HCT116 (cell line): ENCODE measurements around the gene HMCN2. TPM values are rescaled to one million over a fixed set of nuclear protein-coding genes. Genes with fewer than 3 reads are reported as not detected.

Experiments used
- ATAC-seq: fragments of 200-7000 bp; cut with Tn5 transposase; 2 replicates; pipeline ENCODE4 v1.9.1; 2020; ENCODE audit warnings: mild to moderate bottlenecking, moderate library complexity
- BruUV-seq: library from RNA; stranded (reverse); fragments of 400-500 nt; replicated peaks from 2 replicates; lab custom pipeline; 2021; lab: Mats Ljungman, UMichigan
- CTCF ChIA-PET: fragments of 300-600 bp; sonication (Branson Sonifier 250); formaldehyde crosslinking; loops from one replicate; lab custom pipeline; 2021; ENCODE audit warnings: antibody characterized with exemption; lab: Charles Lee
- POLR2A ChIA-PET: fragments of 300-600, 350-600 bp; sonication (Branson Sonifier 250); formaldehyde crosslinking; loops from one replicate; lab custom pipeline; 2021; ENCODE audit warnings: antibody characterized with exemption; lab: Charles Lee
- RAD21 ChIA-PET, 2 experiments: fragments of 300-600 bp; sonication (Branson Sonifier 250); formaldehyde crosslinking; loops; one replicate each; lab custom pipeline; 2023; ENCODE audit warnings: low total read pairs in 2 of 2; ENCODE audit not compliant: uncharacterized antibody in 2 of 2, unreplicated experiment in 2 of 2, low non-redundant PET in 1 of 2; lab: Charles Lee
- DNase-seq: peaks from one replicate; pipeline ENCODE4 v3.0.0-alpha.2; 2010; ENCODE audit warnings: low read depth, low spot score
- H2AFZ ChIP-seq: fragments of 200-600 bp; shearing (Covaris generic), sonication (generic); 2 replicates; pipeline ENCODE4 v1.6.1; 2017; ENCODE audit warnings: low read depth, mixed run types, mixed read lengths, antibody characterized with exemption, low read length; ENCODE audit not compliant: poor library complexity, severe bottlenecking
- H3K27ac ChIP-seq: 2 replicates; pipeline ENCODE4 v1.5.1; 2012; ENCODE audit warnings: low read depth, low read length
- H3K27me3 ChIP-seq: fragments of 200-600 bp; sonication (generic); 2 replicates; pipeline ENCODE4 v1.6.1; 2016; ENCODE audit warnings: mixed run types, low read length, mixed read lengths; ENCODE audit not compliant: insufficient read depth
- H3K36me3 ChIP-seq, 2 experiments: fragments of 200-500 bp in 1 of 2; fragments of 200-600 bp in 1 of 2; sonication (Bioruptor generic) in 1 of 2; sonication (generic) in 1 of 2; 2 replicates each; pipeline versions ENCODE4 v1.5.1 to v1.6.1; 2014 to 2016; ENCODE audit warnings: low read length in 2 of 2, inconsistent platforms in 1 of 2, mixed read lengths in 1 of 2, mixed run types in 1 of 2; ENCODE audit not compliant: insufficient read depth in 2 of 2, control insufficient read depth in 1 of 2
- H3K4me1 ChIP-seq, 2 experiments: fragments of 200-600 bp in 1 of 2; sonication (generic) in 1 of 2; 2 replicates each; pipeline versions ENCODE4 v1.5.1 to v1.6.1; 2012 to 2017; ENCODE audit warnings: low read length in 2 of 2, inconsistent platforms in 1 of 2, mild to moderate bottlenecking in 1 of 2, mixed read lengths in 1 of 2, mixed run types in 1 of 2, moderate library complexity in 1 of 2; ENCODE audit not compliant: insufficient read depth in 2 of 2, control insufficient read depth in 1 of 2
- H3K4me2 ChIP-seq: fragments of 200-600 bp; sonication (generic); 2 replicates; pipeline ENCODE4 v1.6.1; 2017; ENCODE audit warnings: mixed run types, low read length, mixed read lengths
- H3K4me3 ChIP-seq, 2 experiments: fragments of 200-600 bp in 1 of 2; sonication (generic) in 1 of 2; replicated peaks in 1 of 2; 2 replicates each; pipeline ENCODE4 v1.5.1; 2011 to 2016; ENCODE audit warnings: low read length in 2 of 2, control low read depth in 1 of 2, low read depth in 1 of 2, mild to moderate bottlenecking in 1 of 2, mixed read lengths in 1 of 2, mixed run types in 1 of 2
- H3K79me2 ChIP-seq: fragments of 200-600 bp; sonication (generic); 2 replicates; pipeline ENCODE4 v1.6.1; 2017; ENCODE audit warnings: mild to moderate bottlenecking, mixed run types, low read length, moderate library complexity, mixed read lengths; ENCODE audit not compliant: insufficient read depth
- H3K9ac ChIP-seq: fragments of 200-600 bp; sonication (generic); 2 replicates; pipeline ENCODE4 v1.6.1; 2016; ENCODE audit warnings: low read length, mixed read lengths
- H3K9me2 ChIP-seq: fragments of 200-600 bp; sonication (generic), shearing (Covaris generic); 2 replicates; pipeline ENCODE4 v1.6.1; 2017; ENCODE audit warnings: mixed run types, mild to moderate bottlenecking, moderate library complexity; ENCODE audit not compliant: insufficient read depth
- H3K9me3 ChIP-seq, 2 experiments: fragments of 200-500 bp in 1 of 2; fragments of 200-600 bp in 1 of 2; sonication (Bioruptor generic) in 1 of 2; sonication (generic) in 1 of 2; 2 replicates each; pipeline ENCODE4 v1.6.1; 2014 to 2017; ENCODE audit warnings: low read length in 2 of 2, mixed read lengths in 2 of 2, inconsistent platforms in 1 of 2, low read depth in 1 of 2, mild to moderate bottlenecking in 1 of 2, mixed run types in 1 of 2, moderate library complexity in 1 of 2; ENCODE audit not compliant: control insufficient read depth in 1 of 2, insufficient read depth in 1 of 2
- H4K20me1 ChIP-seq: fragments of 200-600 bp; sonication (generic), shearing (Covaris generic); 2 replicates; pipeline ENCODE4 v1.6.1; 2017; ENCODE audit warnings: mixed run types, mild to moderate bottlenecking, moderate library complexity; ENCODE audit not compliant: insufficient read depth
- CBX3 ChIP-seq: IDR thresholded peaks from 2 replicates; pipeline ENCODE4 v1.6.1; 2012; ENCODE audit warnings: low read depth
- CEBPB ChIP-seq: IDR thresholded peaks from 2 replicates; pipeline ENCODE4 v1.6.1; 2012; ENCODE audit warnings: low read depth
- EGR1 ChIP-seq: IDR thresholded peaks from 2 replicates; pipeline ENCODE4 v1.6.1; 2012; ENCODE audit warnings: low read depth
- EZH2 ChIP-seq: fragments of 200-600 bp; sonication (generic); IDR thresholded peaks from 2 replicates; pipeline ENCODE4 v1.6.1; 2017; ENCODE audit warnings: antibody characterized with exemption, mixed run types
- EZH2phosphoT487 ChIP-seq: fragments of 200-600 bp; IDR thresholded peaks from 2 replicates; pipeline ENCODE4 v1.6.1; 2018; ENCODE audit warnings: antibody characterized with exemption, borderline replicate concordance
- POLR2A ChIP-seq: IDR thresholded peaks from 2 replicates; pipeline ENCODE4 v1.7.0; 2011; ENCODE audit warnings: borderline replicate concordance; ENCODE audit not compliant: insufficient read depth, insufficient read length; ENCODE audit errors: extremely low read depth
- POLR2AphosphoS5 ChIP-seq: IDR thresholded peaks from 2 replicates; pipeline ENCODE4 v1.6.1; 2011; ENCODE audit warnings: mild to moderate bottlenecking, low read depth, low read length, moderate library complexity
- RAD21 ChIP-seq: IDR thresholded peaks from 2 replicates; pipeline ENCODE4 v1.6.1; 2012; ENCODE audit warnings: low read depth, mild to moderate bottlenecking
- SIN3A ChIP-seq: IDR thresholded peaks from 2 replicates; pipeline ENCODE4 v1.6.1; 2012; ENCODE audit warnings: low read depth
- SP1 ChIP-seq: IDR thresholded peaks from 2 replicates; pipeline ENCODE4 v1.6.1; 2012; ENCODE audit warnings: low read depth
- SRF ChIP-seq: IDR thresholded peaks from 2 replicates; pipeline ENCODE4 v1.6.1; 2012; ENCODE audit warnings: low read depth
- YY1 ChIP-seq: IDR thresholded peaks from 2 replicates; pipeline ENCODE4 v1.6.1; 2011; ENCODE audit warnings: low read length, low read depth, moderate library complexity, mild to moderate bottlenecking; ENCODE audit not compliant: insufficient replicate concordance; ENCODE audit errors: extremely low read depth
- ZFX ChIP-seq: fragments of 450-650 bp; IDR thresholded peaks from 2 replicates; pipeline ENCODE4 v1.6.1; 2017
- ZNF274 ChIP-seq: fragments of 200-500 bp; sonication (Bioruptor generic); IDR thresholded peaks from 2 replicates; pipeline ENCODE4 v1.6.1; 2014; ENCODE audit warnings: mild to moderate bottlenecking, low read depth, low read length, inconsistent platforms
- intact Hi-C: fragments of 100-400 bp; cut with micrococcal nuclease; formaldehyde crosslinking; loops from 2 replicates; pipeline ENCODE4 v1.10.0; 2022
- total RNA-seq: library from RNA; stranded (reverse); gene quantifications from one replicate; pipeline ENCODE4 v1.2.1, GENCODE V29; 2021; ENCODE audit not compliant: unreplicated experiment
- TF ChIP-seq, protein P1 (sequence below): IDR thresholded peaks from 2 replicates; pipeline ENCODE4 v1.6.1; 2012
- TF ChIP-seq, protein P2 (sequence below), 3 experiments: fragments of 200-600 bp in 1 of 3; sonication (generic) in 1 of 3; IDR thresholded peaks in 2 of 3; conservative IDR thresholded peaks in 1 of 3; 2 replicates each; pipeline ENCODE4 v1.5.1; 2012 to 2017; ENCODE audit warnings: low read depth in 2 of 3, low read length in 2 of 3, antibody characterized with exemption in 1 of 3, borderline replicate concordance in 1 of 3, control low read depth in 1 of 3, mild to moderate bottlenecking in 1 of 3, mixed read lengths in 1 of 3, mixed run types in 1 of 3, moderate library complexity in 1 of 3; ENCODE audit not compliant: insufficient read depth in 1 of 3
- TF ChIP-seq, protein P3 (sequence below): IDR thresholded peaks from 2 replicates; pipeline ENCODE4 v1.6.1; 2012
- TF ChIP-seq, protein P4 (sequence below): IDR thresholded peaks from 2 replicates; pipeline ENCODE4 v1.6.1; 2011; ENCODE audit warnings: mild to moderate bottlenecking, low read length, moderate library complexity; ENCODE audit not compliant: insufficient replicate concordance; ENCODE audit errors: extremely low read depth

Gene HMCN2
- total RNA-seq, 1 experiment from 2014 or later: 0.22 TPM

DNA sequence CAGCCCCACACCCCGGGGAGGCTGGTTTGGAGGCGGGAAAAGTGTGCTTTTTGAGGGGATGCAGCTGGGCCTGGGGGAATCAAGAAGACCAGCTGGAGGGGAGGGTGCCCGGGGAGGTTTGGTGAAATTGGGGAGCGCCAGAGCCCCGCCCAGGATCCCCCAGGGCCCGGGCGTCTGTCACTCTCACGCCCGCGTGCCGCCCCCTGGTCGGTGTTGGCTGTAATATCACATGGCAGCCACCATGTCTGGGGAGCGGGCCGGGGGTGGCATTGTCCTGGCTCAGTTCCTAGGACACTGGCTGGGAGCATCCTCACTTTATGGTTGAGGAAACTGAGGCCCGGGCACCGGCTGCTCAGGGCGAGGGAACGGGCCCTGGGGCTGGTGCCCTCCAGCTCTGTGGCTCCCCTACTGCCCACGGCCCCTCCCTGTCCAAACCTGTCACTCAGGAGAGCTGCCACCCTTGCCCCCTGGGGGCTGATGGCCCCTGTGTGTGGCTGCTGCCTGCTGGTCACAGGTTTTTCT lies 206.7 kb downstream of the HMCN2 start:
- Histone ChIP-seq H3K9ac (no peak overlapping the region), H4K20me1 (no peaks in the 10 kb centered on the region), H2AFZ (no peak overlapping the region)
- BruUV-seq: no TSS peak
- no peak for DNase-seq
- RAD21 ChIA-PET: no interaction called here
- TF ChIP-seq POLR2AphosphoS5: no peak
- no peak for TF ChIP-seq EZH2phosphoT487
- TF ChIP-seq POLR2A: no peak
- no peak for TF ChIP-seq RAD21
- TF ChIP-seq, protein P1, sequence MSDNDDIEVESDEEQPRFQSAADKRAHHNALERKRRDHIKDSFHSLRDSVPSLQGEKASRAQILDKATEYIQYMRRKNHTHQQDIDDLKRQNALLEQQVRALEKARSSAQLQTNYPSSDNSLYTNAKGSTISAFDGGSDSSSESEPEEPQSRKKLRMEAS: no peak
- TF ChIP-seq, all 23 proteins: peak for 0
- no peak for ATAC-seq
- Histone ChIP-seq H3K4me3 (no peak overlapping the region), H3K4me1 (no peaks in the 10 kb centered on the region), H3K27ac (no peak overlapping the region), H3K27me3 (no peaks in the 10 kb centered on the region), H3K79me2 (no peaks in the 10 kb centered on the region), H3K9me3 (no peaks in the 10 kb centered on the region), H3K4me2 (no peak overlapping the region), H3K36me3 (no peaks in the 10 kb centered on the region), H3K9me2 (no peaks in the 10 kb centered on the region)
- ChIA-PET CTCF (no interaction called here), POLR2A (no interaction called here)
- intact Hi-C loops: no loop called here

DNA sequence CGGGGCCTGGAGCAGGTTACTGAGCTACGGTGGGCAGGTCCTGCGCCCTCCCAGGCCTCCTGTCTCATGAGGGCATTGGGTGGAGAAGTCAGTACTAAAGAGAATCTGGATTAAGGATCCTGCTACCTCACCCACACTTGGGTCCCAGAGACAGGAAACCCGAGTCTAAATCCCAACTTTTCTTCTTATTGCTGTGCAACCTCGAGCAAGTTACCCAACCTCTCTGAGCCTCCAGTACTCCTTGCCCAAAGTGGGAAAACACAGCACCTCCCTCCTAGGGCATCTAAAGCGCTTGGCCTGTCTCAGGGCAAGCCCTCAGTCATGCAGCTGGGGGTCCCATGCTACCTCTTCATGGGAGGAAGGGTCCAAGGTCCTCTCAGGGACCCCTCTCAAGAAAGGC lies 207.4 kb downstream of the HMCN2 start:
- RAD21 ChIA-PET: no interaction called here
- POLR2A ChIA-PET: no interaction called here
- no peaks in the 10 kb centered on the region for H3K79me2 ChIP-seq
- no peak overlapping the region for H3K27ac ChIP-seq
- ATAC-seq: no peak
- H3K9me3 ChIP-seq: no peaks in the 10 kb centered on the region
- no peak for DNase-seq
- no peaks in the 10 kb centered on the region for H3K36me3 ChIP-seq
- no peak overlapping the region for H3K4me2 ChIP-seq
- no TSS peak for BruUV-seq
- H4K20me1 ChIP-seq: no peaks in the 10 kb centered on the region
- intact Hi-C loops: no loop called here
- H3K9ac ChIP-seq: no peak overlapping the region
- CTCF ChIA-PET: no interaction called here
- H3K9me2 ChIP-seq: no peaks in the 10 kb centered on the region
- H3K4me1 ChIP-seq: no peaks in the 10 kb centered on the region
- no peak overlapping the region for H2AFZ ChIP-seq
- no peaks in the 10 kb centered on the region for H3K27me3 ChIP-seq
- H3K4me3 ChIP-seq: no peak overlapping the region
- TF ChIP-seq, protein P2, sequence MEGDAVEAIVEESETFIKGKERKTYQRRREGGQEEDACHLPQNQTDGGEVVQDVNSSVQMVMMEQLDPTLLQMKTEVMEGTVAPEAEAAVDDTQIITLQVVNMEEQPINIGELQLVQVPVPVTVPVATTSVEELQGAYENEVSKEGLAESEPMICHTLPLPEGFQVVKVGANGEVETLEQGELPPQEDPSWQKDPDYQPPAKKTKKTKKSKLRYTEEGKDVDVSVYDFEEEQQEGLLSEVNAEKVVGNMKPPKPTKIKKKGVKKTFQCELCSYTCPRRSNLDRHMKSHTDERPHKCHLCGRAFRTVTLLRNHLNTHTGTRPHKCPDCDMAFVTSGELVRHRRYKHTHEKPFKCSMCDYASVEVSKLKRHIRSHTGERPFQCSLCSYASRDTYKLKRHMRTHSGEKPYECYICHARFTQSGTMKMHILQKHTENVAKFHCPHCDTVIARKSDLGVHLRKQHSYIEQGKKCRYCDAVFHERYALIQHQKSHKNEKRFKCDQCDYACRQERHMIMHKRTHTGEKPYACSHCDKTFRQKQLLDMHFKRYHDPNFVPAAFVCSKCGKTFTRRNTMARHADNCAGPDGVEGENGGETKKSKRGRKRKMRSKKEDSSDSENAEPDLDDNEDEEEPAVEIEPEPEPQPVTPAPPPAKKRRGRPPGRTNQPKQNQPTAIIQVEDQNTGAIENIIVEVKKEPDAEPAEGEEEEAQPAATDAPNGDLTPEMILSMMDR (IDR thresholded peaks at IDR 0.05 in 2 of 3, conservative IDR thresholded peaks at IDR 0.05 in 1 of 3; ENCODE audit: borderline replicate concordance in 1 of 3, insufficient read depth in 1 of 3, low read depth in 2 of 3, low read length in 2 of 3): no peak
- TF ChIP-seq SRF (no peak), CBX3 (no peak), EZH2 (no peak), EZH2phosphoT487 (no peak), ZFX (no peak), RAD21 (no peak), POLR2AphosphoS5 (no peak), SIN3A (no peak), CEBPB (no peak), YY1 (no peak), ZNF274 (no peak), EGR1 (no peak), SP1 (no peak)
- TF ChIP-seq, protein P3, sequence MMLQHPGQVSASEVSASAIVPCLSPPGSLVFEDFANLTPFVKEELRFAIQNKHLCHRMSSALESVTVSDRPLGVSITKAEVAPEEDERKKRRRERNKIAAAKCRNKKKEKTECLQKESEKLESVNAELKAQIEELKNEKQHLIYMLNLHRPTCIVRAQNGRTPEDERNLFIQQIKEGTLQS: no peak
- TF ChIP-seq, protein P4, sequence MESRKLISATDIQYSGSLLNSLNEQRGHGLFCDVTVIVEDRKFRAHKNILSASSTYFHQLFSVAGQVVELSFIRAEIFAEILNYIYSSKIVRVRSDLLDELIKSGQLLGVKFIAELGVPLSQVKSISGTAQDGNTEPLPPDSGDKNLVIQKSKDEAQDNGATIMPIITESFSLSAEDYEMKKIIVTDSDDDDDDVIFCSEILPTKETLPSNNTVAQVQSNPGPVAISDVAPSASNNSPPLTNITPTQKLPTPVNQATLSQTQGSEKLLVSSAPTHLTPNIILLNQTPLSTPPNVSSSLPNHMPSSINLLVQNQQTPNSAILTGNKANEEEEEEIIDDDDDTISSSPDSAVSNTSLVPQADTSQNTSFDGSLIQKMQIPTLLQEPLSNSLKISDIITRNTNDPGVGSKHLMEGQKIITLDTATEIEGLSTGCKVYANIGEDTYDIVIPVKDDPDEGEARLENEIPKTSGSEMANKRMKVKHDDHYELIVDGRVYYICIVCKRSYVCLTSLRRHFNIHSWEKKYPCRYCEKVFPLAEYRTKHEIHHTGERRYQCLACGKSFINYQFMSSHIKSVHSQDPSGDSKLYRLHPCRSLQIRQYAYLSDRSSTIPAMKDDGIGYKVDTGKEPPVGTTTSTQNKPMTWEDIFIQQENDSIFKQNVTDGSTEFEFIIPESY: no peak
